ENCODE results near the gene EPHX1. TPM values are rescaled to one million over a fixed set of nuclear protein-coding genes. Genes with fewer than 3 reads are reported as not detected.

The EPHX1 gene
- total and polyA plus RNA-seq, 10 of the 15 experiments (the other 5 are each of a cell fraction or from before 2014, with no cell fraction given): 0.33 to 2.9 (median 0.78) TPM; not detected in 2

DNA sequence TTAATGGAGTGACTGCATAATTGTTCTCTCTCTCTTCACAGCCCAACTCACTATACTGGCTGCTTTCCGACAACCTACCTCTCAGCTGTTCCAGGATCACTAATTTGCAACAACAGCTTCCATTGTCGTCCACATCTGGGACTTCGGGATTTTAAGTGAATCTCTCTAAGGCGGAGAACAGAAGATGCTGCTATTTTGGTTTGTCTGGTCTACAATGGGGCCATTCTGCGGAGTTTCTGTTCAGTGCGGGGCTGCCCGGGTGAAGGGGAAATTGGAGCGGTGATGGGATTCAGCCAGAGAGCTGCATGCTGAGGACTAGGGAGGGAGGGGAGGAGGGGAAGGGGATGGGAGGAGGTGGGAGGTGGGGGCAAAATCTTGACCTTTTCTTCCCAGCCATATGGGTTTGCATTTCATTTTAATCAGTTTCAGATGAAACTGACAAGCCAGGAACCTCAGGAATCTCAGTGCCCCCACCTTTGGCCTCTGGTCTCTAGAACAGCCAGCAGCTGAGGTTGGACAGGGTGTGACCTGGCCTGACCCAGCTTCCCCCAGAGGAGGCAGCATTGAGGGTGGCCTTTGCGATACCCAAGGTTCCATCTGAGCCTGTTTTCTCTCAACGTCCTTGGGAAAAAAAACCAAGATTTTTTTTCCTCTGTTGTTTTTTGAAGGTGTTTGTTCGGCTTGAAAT, 39.2 kb upstream of the EPHX1 start:
- Histone ChIP-seq H3K4me3 (no peak overlapping the region), H3K27me3 (replicated peaks in 1 of 2; ENCODE audit: control insufficient read depth in 2 of 2, insufficient read depth in 2 of 2, low read length in 1 of 2) (no peaks in the 10 kb centered on the region), H3K27ac (ENCODE audit: control insufficient read depth, insufficient read depth) (no peak overlapping the region), H3K9me3 (replicated peaks; ENCODE audit: control insufficient read depth, insufficient read depth, low read length) (no peaks in the 10 kb centered on the region; the same call in 2 of the 3 replicates), H3K4me2 (ENCODE audit: control insufficient read depth, insufficient read depth) (no peak overlapping the region), H3K36me3 (ENCODE audit: control insufficient read depth in 2 of 2, insufficient read depth in 2 of 2, low read length in 1 of 2) (no peaks in the 10 kb centered on the region), H2AFZ (ENCODE audit: control insufficient read depth, low read depth, low read length) (no peak overlapping the region), H3K9ac (ENCODE audit: control insufficient read depth, insufficient read depth, low read length) (no peak overlapping the region), H3K79me2 (ENCODE audit: control insufficient read depth, insufficient read depth, low read length) (no peaks in the 10 kb centered on the region), H4K20me1 (ENCODE audit: control insufficient read depth, insufficient read depth) (no peaks in the 10 kb centered on the region), H3K4me1 (ENCODE audit: control insufficient read depth, insufficient read depth, low read length) (no peaks in the 10 kb centered on the region)
- ATAC-seq (no peak), DNase-seq (ENCODE audit: low read depth, low spot score) (no peak), FAIRE-seq (no peak)
- SMC1A ChIA-PET (ENCODE audit: uncharacterized antibody, unreplicated experiment): interaction anchor here (0.8 to 2.3 kb wide), 2 partner anchors 192 to 216 kb away, joined by 4 to 9 read pairs; no protein-coding TSS in a partner anchor
- 62% methylated on average over 10 of the region's 11 CpGs for WGBS (ENCODE audit: insufficient coverage, insufficient replicate concordance, low lambda C conversion rate, missing lambda C conversion rate)
- CTCF ChIA-PET: interaction anchor here (0.6 to 1.4 kb wide), 5 partner anchors 31 to 296 kb away, joined by 3 to 4 read pairs (median 3); no protein-coding TSS in a partner anchor
- TF ChIP-seq ZBED1 (IDR thresholded peaks at IDR 0.05; ENCODE audit: borderline replicate concordance) (no peak), EP300 (IDR thresholded peaks at IDR 0.05; ENCODE audit: borderline replicate concordance in 1 of 2, control insufficient read depth in 1 of 2, low read depth in 2 of 2, low read length in 2 of 2) (no peak), NFIC (IDR thresholded peaks at IDR 0.05; ENCODE audit: low read depth, low read length) (no peak), HDAC6 (IDR thresholded peaks at IDR 0.05; ENCODE audit: unreplicated experiment) (no peak), NR2F1 (conservative IDR thresholded peaks at IDR 0.05) (no peak), SMAD1 (IDR thresholded peaks at IDR 0.05; ENCODE audit: low read depth, partially characterized antibody) (no peak), ZNF217 (IDR thresholded peaks at IDR 0.05) (no peak), BACH1 (IDR thresholded peaks at IDR 0.05; ENCODE audit: borderline replicate concordance) (no peak), SIN3A (IDR thresholded peaks at IDR 0.05; ENCODE audit: low read depth, low read length) (no peak), SMARCA5 (IDR thresholded peaks at IDR 0.05) (no peak), RAD51 (IDR thresholded peaks at IDR 0.05) (no peak)
- TF ChIP-seq, protein P1, sequence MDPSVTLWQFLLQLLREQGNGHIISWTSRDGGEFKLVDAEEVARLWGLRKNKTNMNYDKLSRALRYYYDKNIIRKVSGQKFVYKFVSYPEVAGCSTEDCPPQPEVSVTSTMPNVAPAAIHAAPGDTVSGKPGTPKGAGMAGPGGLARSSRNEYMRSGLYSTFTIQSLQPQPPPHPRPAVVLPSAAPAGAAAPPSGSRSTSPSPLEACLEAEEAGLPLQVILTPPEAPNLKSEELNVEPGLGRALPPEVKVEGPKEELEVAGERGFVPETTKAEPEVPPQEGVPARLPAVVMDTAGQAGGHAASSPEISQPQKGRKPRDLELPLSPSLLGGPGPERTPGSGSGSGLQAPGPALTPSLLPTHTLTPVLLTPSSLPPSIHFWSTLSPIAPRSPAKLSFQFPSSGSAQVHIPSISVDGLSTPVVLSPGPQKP (IDR thresholded peaks at IDR 0.05; ENCODE audit: low read depth, low read length): no peak
- no TSS peak for BruUV-seq (replicated peaks)
- in situ Hi-C loops (cut with MboI): loop anchor here (10.0 kb wide), 1 partner anchor 296 kb away; no protein-coding TSS in a partner anchor
- POLR2A ChIA-PET: no interaction called here
- intact Hi-C loops (cut with micrococcal nuclease; ENCODE audit: unreplicated experiment): loop anchor here (5.0 to 10.0 kb wide), 2 partner anchors 218 to 344 kb away; no protein-coding TSS in a partner anchor
- RAD21 ChIA-PET (ENCODE audit: unreplicated experiment): no interaction called here
